Adrenal gland (tissue), 5 donors: ENCODE data around the gene KIF2C.

ENCODE experiments used
- CTCF ChIP-seq, 6 experiments: fragments of 450-650 bp in 4 of 6; fragments of 200-600 bp in 2 of 6; sonication (generic) in 1 of 6; IDR thresholded peaks; 1 replicate in 5 of 6; 2 replicates in 1 of 6; pipeline versions ENCODE4 v1.5.1 to v1.8.0; 2016 to 2021; ENCODE audit warnings: antibody characterized with exemption in 6 of 6, mild to moderate bottlenecking in 2 of 6, moderate library complexity in 1 of 6
- POLR2A ChIP-seq, 2 donors: fragments of 450-650 bp; IDR thresholded peaks; one replicate each; pipeline ENCODE4 v1.6.1; 2017; ENCODE audit warnings: antibody characterized with exemption in 2 of 2, mild to moderate bottlenecking in 2 of 2, moderate library complexity in 1 of 2
- donor health status: DM: no; HTN: no; CAD: no.

- TF ChIP-seq CTCF (IDR thresholded peaks at IDR 0.05) (no peak), POLR2A (IDR thresholded peaks at IDR 0.05) (no peak)
These were observed 21.2 kb downstream of the KIF2C start for GRCh38 chr1:44760876-44761275.
